Mucosa of descending colon (tissue), 3 donors: ENCODE measurements around the gene PAGE4. TPM values are rescaled to one million over a fixed set of nuclear protein-coding genes. Genes with fewer than 3 reads are reported as not detected.

ENCODE experiments used
- ATAC-seq: fragments of 200-7000 bp; cut with Tn5 transposase; one replicate; pipeline ENCODE4 v1.9.1; 2020; ENCODE audit warnings: mild to moderate bottlenecking, moderate library complexity
- DNase-seq, 3 donors: peaks; one replicate each; pipeline ENCODE4 v3.0.0-alpha.2; 2020
- H3K36me3 ChIP-seq: fragments of 200-600 bp; one replicate; pipeline ENCODE4 v1.8.0; 2021; ENCODE audit warnings: low read depth, mild to moderate bottlenecking
- H3K4me1 ChIP-seq: fragments of 200-600 bp; one replicate; pipeline ENCODE4 v1.8.0; 2021; ENCODE audit warnings: low read depth, mild to moderate bottlenecking
- H3K4me3 ChIP-seq: fragments of 200-600 bp; one replicate; pipeline ENCODE4 v1.8.0; 2021; ENCODE audit warnings: mild to moderate bottlenecking
- H3K9me3 ChIP-seq: fragments of 200-600 bp; one replicate; pipeline ENCODE4 v1.8.0; 2021; ENCODE audit warnings: mild to moderate bottlenecking
- CTCF ChIP-seq: fragments of 200-600 bp; IDR thresholded peaks from one replicate; pipeline ENCODE4 v1.8.0; 2022; ENCODE audit warnings: antibody characterized with exemption, mild to moderate bottlenecking
- intact Hi-C, 2 donors: fragments of 100-400 bp; cut with DNase I in 1 of 2; cut with micrococcal nuclease in 1 of 2; formaldehyde crosslinking; loops; one replicate each; pipeline versions ENCODE4 v1.11.0 to v1.11.1; 2022; cut with DNase I, micrococcal nuclease
- total RNA-seq, 3 donors: library from RNA; stranded (reverse); fragmentation: NEBNext Ultra II Directional in 2 of 3; extraction: Animal tissue kit (Norgen Biotek cat#: 25700) in 2 of 3; gene quantifications; one replicate each; pipeline versions ENCODE4 v1.2.1 to v1.2.4, GENCODE V29; 2021 to 2023
- donor health status: DM: no; HTN: no; CAD: no; lungs with moderate emphysema.
- donor health status: DM: no; HTN: no; CAD: no.
- donor health status: DM: no; HTN: yes; CAD: no.

Gene PAGE4
- total RNA-seq, 3 donors from 2014 or later: not detected

GRCh38 chrX:49868739-49869138 is 39.6 kb downstream of the PAGE4 start:
- intact Hi-C loops: no loop called here
- Histone ChIP-seq H3K4me3 (no peak overlapping the region), H3K36me3 (no peaks in the 10 kb centered on the region), H3K9me3 (no peaks in the 10 kb centered on the region), H3K4me1 (no peaks in the 10 kb centered on the region)
- ATAC-seq (no peak), DNase-seq (no peak)
- TF ChIP-seq CTCF: no peak

GRCh38 chrX:49876750-49877149 is 47.6 kb downstream of the PAGE4 start:
- intact Hi-C loops: no loop called here
- ATAC-seq (no peak), DNase-seq (peak in 1 of 3 donors; percentile 61)
- no peak for TF ChIP-seq CTCF
- Histone ChIP-seq H3K4me1 (no peaks in the 10 kb centered on the region), H3K4me3 (no peak overlapping the region), H3K36me3 (no peaks in the 10 kb centered on the region), H3K9me3 (no peaks in the 10 kb centered on the region)

GRCh38 chrX:49877397-49878101 is 48.4 kb downstream of the PAGE4 start:
- DNase-seq: no peak
- intact Hi-C loops: no loop called here

GRCh38 chrX:49878128-49878833 is 49.2 kb downstream of the PAGE4 start:
- Histone ChIP-seq H3K36me3 (no peaks in the 10 kb centered on the region), H3K9me3 (no peaks in the 10 kb centered on the region), H3K4me1 (no peaks in the 10 kb centered on the region), H3K4me3 (no peak overlapping the region)
- intact Hi-C loops: no loop called here
- DNase-seq: peak in 1 of 3 donors; percentile 51
- no peak for ATAC-seq
- no peak for TF ChIP-seq CTCF

More at GRCh38 chrX:49877397-49878101, 48.4 kb downstream of the PAGE4 start:
- no peak for TF ChIP-seq CTCF
- H3K4me1 ChIP-seq: no peaks in the 10 kb centered on the region
- H3K9me3 ChIP-seq: no peaks in the 10 kb centered on the region
- H3K4me3 ChIP-seq: no peak overlapping the region
- no peaks in the 10 kb centered on the region for H3K36me3 ChIP-seq
- ATAC-seq: no peak

GRCh38 chrX:49878834-49879655 is 49.9 kb downstream of the PAGE4 start, which contains the start of gene USP27X:
Gene USP27X, plus strand, starts transcription at chrX:49879484. Its CDS starts 824 bp downstream, at chrX:49880308.
- H3K4me3 ChIP-seq: peak within 1 kb of the TSS; percentile 26
- peak; percentile 95 for ATAC-seq
- peak; percentile 76 to 86 (median 86) for DNase-seq
- H3K9me3 ChIP-seq: no peaks in the 10 kb centered on the region
- no peaks in the 10 kb centered on the region for H3K36me3 ChIP-seq
- no peak for TF ChIP-seq CTCF
- intact Hi-C loops: no loop called here
- no peaks in the 10 kb centered on the region for H3K4me1 ChIP-seq
